ENCODE measurements around the gene GGA2. TPM values are rescaled to one million over a fixed set of nuclear protein-coding genes. Genes with fewer than 3 reads are reported as not detected.

Gene GGA2
- total RNA-seq, 1 experiment from 2014 or later = 26.5 TPM

GRCh38 chr16:23499801-23500200, 10.5 kb downstream of the GGA2 start:
- TF ChIP-seq EZH2 (IDR thresholded peaks at IDR 0.05; ENCODE audit: low read length, unreplicated experiment) (no peak), EZH2phosphoT487 (IDR thresholded peaks at IDR 0.05; ENCODE audit: borderline replicate concordance, low read length) (no peak), CTCF (conservative IDR thresholded peaks at IDR 0.05; ENCODE audit: low read depth, low read length) (no peak)
- Histone ChIP-seq H3K27ac (ENCODE audit: low read length) (no peak overlapping the region), H2AFZ (ENCODE audit: low read length) (no peak overlapping the region), H4K20me1 (ENCODE audit: low read length) (peaks cover 7% of the 10 kb centered on the region), H3K27me3 (ENCODE audit: low read length) (no peaks in the 10 kb centered on the region), H3K4me3 (ENCODE audit: low read length) (no peak overlapping the region), H3K4me1 (ENCODE audit: insufficient read depth, low read length) (peaks cover 9% of the 10 kb centered on the region), H3K9ac (ENCODE audit: low read length) (no peak overlapping the region), H3K9me2 (replicated peaks; ENCODE audit: low read length) (no peaks in the 10 kb centered on the region), H3K9me3 (ENCODE audit: low read length) (no peaks in the 10 kb centered on the region), H3K4me2 (ENCODE audit: low read length) (no peak overlapping the region), H3F3A (ENCODE audit: low read length, unreplicated experiment) (no peaks in the 10 kb centered on the region), H3K79me2 (ENCODE audit: low read length) (peaks cover 77% of the 10 kb centered on the region), H3K36me3 (ENCODE audit: low read depth, low read length) (peaks cover 2% of the 10 kb centered on the region; the same call in 1 of the 2 replicates)
- no TSS peak for BruUV-seq (replicated peaks)
- intact Hi-C loops (cut with micrococcal nuclease) = no loop called here
- ATAC-seq = no peak
- ChIA-PET CTCF (no interaction called here), POLR2A (ENCODE audit: unreplicated experiment) (no interaction called here)
- no peak for DNase-seq

GRCh38 chr16:23498863-23499262, 11.4 kb downstream of the GGA2 start:
- Histone ChIP-seq H3K4me1 (ENCODE audit: insufficient read depth, low read length) (no peaks in the 10 kb centered on the region), H3K27ac (ENCODE audit: low read length) (no peak overlapping the region), H3K36me3 (ENCODE audit: low read depth, low read length) (peaks cover 2% of the 10 kb centered on the region; the same call in 1 of the 2 replicates), H3K79me2 (ENCODE audit: low read length) (peaks cover 68% of the 10 kb centered on the region), H3K4me2 (ENCODE audit: low read length) (no peak overlapping the region), H3K9me3 (ENCODE audit: low read length) (no peaks in the 10 kb centered on the region), H3K9me2 (replicated peaks; ENCODE audit: low read length) (no peaks in the 10 kb centered on the region), H3K27me3 (ENCODE audit: low read length) (no peaks in the 10 kb centered on the region), H4K20me1 (ENCODE audit: low read length) (no peaks in the 10 kb centered on the region), H3K4me3 (ENCODE audit: low read length) (no peak overlapping the region), H3F3A (ENCODE audit: low read length, unreplicated experiment) (no peaks in the 10 kb centered on the region), H3K9ac (ENCODE audit: low read length) (no peak overlapping the region), H2AFZ (ENCODE audit: low read length) (no peak overlapping the region)
- no peak for DNase-seq
- POLR2A ChIA-PET (ENCODE audit: unreplicated experiment) = no interaction called here
- no TSS peak for BruUV-seq (replicated peaks)
- ATAC-seq = no peak
- CTCF ChIA-PET = no interaction called here
- TF ChIP-seq EZH2 (IDR thresholded peaks at IDR 0.05; ENCODE audit: low read length, unreplicated experiment) = no peak
- TF ChIP-seq EZH2phosphoT487 (IDR thresholded peaks at IDR 0.05; ENCODE audit: borderline replicate concordance, low read length) = no peak
- TF ChIP-seq CTCF (conservative IDR thresholded peaks at IDR 0.05; ENCODE audit: low read depth, low read length) = no peak
- intact Hi-C loops (cut with micrococcal nuclease) = no loop called here

- no peak for DNase-seq
- Histone ChIP-seq H2AFZ (ENCODE audit: low read length) (no peak overlapping the region), H3K9ac (ENCODE audit: low read length) (no peak overlapping the region), H3K27ac (ENCODE audit: low read length) (no peak overlapping the region), H3K4me3 (ENCODE audit: low read length) (no peak overlapping the region), H3F3A (ENCODE audit: low read length, unreplicated experiment) (no peaks in the 10 kb centered on the region), H3K4me2 (ENCODE audit: low read length) (no peak overlapping the region), H4K20me1 (ENCODE audit: low read length) (no peaks in the 10 kb centered on the region), H3K36me3 (ENCODE audit: low read depth, low read length) (peaks cover 2% of the 10 kb centered on the region; the same call in 1 of the 2 replicates), H3K4me1 (ENCODE audit: insufficient read depth, low read length) (peaks cover 4% of the 10 kb centered on the region), H3K27me3 (ENCODE audit: low read length) (no peaks in the 10 kb centered on the region), H3K9me3 (ENCODE audit: low read length) (no peaks in the 10 kb centered on the region), H3K79me2 (ENCODE audit: low read length) (peaks cover 55% of the 10 kb centered on the region), H3K9me2 (replicated peaks; ENCODE audit: low read length) (no peaks in the 10 kb centered on the region)
- ChIA-PET POLR2A (ENCODE audit: unreplicated experiment) (no interaction called here), CTCF (no interaction called here)
- BruUV-seq (replicated peaks) = no TSS peak
- TF ChIP-seq EZH2 (IDR thresholded peaks at IDR 0.05; ENCODE audit: low read length, unreplicated experiment) = no peak
- no peak for TF ChIP-seq CTCF (conservative IDR thresholded peaks at IDR 0.05; ENCODE audit: low read depth, low read length)
- no peak for TF ChIP-seq EZH2phosphoT487 (IDR thresholded peaks at IDR 0.05; ENCODE audit: borderline replicate concordance, low read length)
- no peak for ATAC-seq
- intact Hi-C loops (cut with micrococcal nuclease) = no loop called here
Observed at GRCh38 chr16:23497543-23497868, 12.8 kb downstream of the GGA2 start.
